GM12878 (cell line): ENCODE data around the gene PABPC1L. TPM values are rescaled to one million over a fixed set of nuclear protein-coding genes. Genes with fewer than 3 reads are reported as not detected.

Experiments
- ATAC-seq: fragments of 200-7000 bp; cut with Tn5 transposase; 3 replicates; pipeline ENCODE4 v1.9.1; 2020; ENCODE audit warnings: mild to moderate bottlenecking, moderate library complexity
- BruUV-seq: library from RNA; stranded (reverse); fragments of 400-500 nt; replicated peaks from 2 replicates; lab custom pipeline; 2021; lab: Mats Ljungman, UMichigan
- CTCF ChIA-PET: fragments of 300-600 bp; sonication (Branson Sonifier 250); formaldehyde crosslinking; extraction: SDS; loops from one replicate; lab custom pipeline; 2021; ENCODE audit warnings: inconsistent platforms; lab: Yijun Ruan, JAX
- POLR2A ChIA-PET: fragments of 350-600 bp; formaldehyde crosslinking; extraction: SDS; loops from one replicate; lab custom pipeline; 2021; ENCODE audit warnings: inconsistent platforms; lab: Charles Lee
- RAD21 ChIA-PET: fragments of 300-600 bp; sonication (Branson Sonifier 250); formaldehyde crosslinking; loops from one replicate; lab custom pipeline; 2023; ENCODE audit warnings: antibody characterized with exemption; ENCODE audit not compliant: unreplicated experiment; lab: Charles Lee
- SMC1A ChIA-PET: fragments of 300-600 bp; sonication (Branson Sonifier 250); formaldehyde crosslinking; loops from one replicate; lab custom pipeline; 2023; ENCODE audit not compliant: unreplicated experiment, uncharacterized antibody; lab: Charles Lee
- DNase-seq: peaks from one replicate; pipeline ENCODE4 v3.0.0-alpha.2; 2011; ENCODE audit warnings: low read depth, low spot score
- FAIRE-seq: peaks from 3 replicates; lab custom pipeline; 2011; peaks lifted over from hg19 to GRCh38; lab: Jason Lieb, UNC
- H2AFZ ChIP-seq: 2 replicates; pipeline ENCODE4 v1.6.0; 2011; ENCODE audit warnings: low read depth, low read length, control low read depth; ENCODE audit not compliant: control insufficient read depth
- H3K27ac ChIP-seq: 2 replicates; pipeline ENCODE4 v1.5.1; 2011; ENCODE audit warnings: control low read depth; ENCODE audit not compliant: control insufficient read depth, insufficient read depth
- H3K27me3 ChIP-seq, 2 experiments: replicated peaks in 1 of 2; 2 replicates each; pipeline versions ENCODE4 v1.6.0 to v1.6.1; 2011; ENCODE audit warnings: low read length in 1 of 2; ENCODE audit not compliant: control insufficient read depth in 2 of 2, insufficient read depth in 2 of 2
- H3K36me3 ChIP-seq, 2 experiments: 2 replicates each; pipeline ENCODE4 v1.5.1; 2011; ENCODE audit warnings: low read length in 1 of 2; ENCODE audit not compliant: control insufficient read depth in 2 of 2, insufficient read depth in 2 of 2
- H3K4me1 ChIP-seq: 2 replicates; pipeline ENCODE4 v1.6.1; 2011; ENCODE audit warnings: mild to moderate bottlenecking, low read length, moderate library complexity, mixed read lengths; ENCODE audit not compliant: control insufficient read depth, insufficient read depth
- H3K4me2 ChIP-seq: 2 replicates; pipeline ENCODE4 v1.6.0; 2011; ENCODE audit warnings: control low read depth; ENCODE audit not compliant: control insufficient read depth, insufficient read depth
- H3K4me3 ChIP-seq: fragments of 200-600 bp; sonication (generic); 2 replicates; pipeline ENCODE4 v1.5.1; 2016
- H3K79me2 ChIP-seq: 2 replicates; pipeline ENCODE4 v1.6.0; 2011; ENCODE audit warnings: low read length; ENCODE audit not compliant: control insufficient read depth, insufficient read depth
- H3K9ac ChIP-seq: 2 replicates; pipeline ENCODE4 v1.8.0; 2011; ENCODE audit warnings: low read length, control low read depth, mixed read lengths; ENCODE audit not compliant: control insufficient read depth, insufficient read depth
- H3K9me3 ChIP-seq: replicated peaks from 3 replicates; pipeline ENCODE4 v1.5.1; 2011; ENCODE audit warnings: mild to moderate bottlenecking, low read length; ENCODE audit not compliant: control insufficient read depth, insufficient read depth
- H4K20me1 ChIP-seq: 2 replicates; pipeline ENCODE4 v1.6.0; 2011; ENCODE audit not compliant: control insufficient read depth, insufficient read depth
- IKZF2 ChIP-seq, 2 experiments: fragments of 450-650 bp; IDR thresholded peaks; 2 replicates each; pipeline ENCODE4 v1.6.1; 2017; ENCODE audit warnings: mild to moderate bottlenecking in 2 of 2, moderate library complexity in 2 of 2
- NRF1 ChIP-seq: conservative IDR thresholded peaks from 2 replicates; pipeline ENCODE4 v1.6.1; 2011; ENCODE audit warnings: mild to moderate bottlenecking, low read depth, low read length, improper control_type of control experiment
- POLR2A ChIP-seq: IDR thresholded peaks from 2 replicates; pipeline ENCODE4 v1.6.1; 2011; ENCODE audit warnings: low read depth, mild to moderate bottlenecking, low read length
- RUNX3 ChIP-seq: IDR thresholded peaks from 2 replicates; pipeline ENCODE4 v1.6.1; 2012; ENCODE audit warnings: low read length, inconsistent platforms
- SIN3A ChIP-seq: IDR thresholded peaks from 2 replicates; pipeline ENCODE4 v1.6.1; 2012; ENCODE audit warnings: low read depth, low read length, improper control_type of control experiment
- WGBS: methylation state at CpG from one replicate; pipeline ENCODE4 v1.1.6; 2016; ENCODE audit warnings: low lambda C conversion rate; ENCODE audit not compliant: insufficient replicate concordance, insufficient coverage; ENCODE audit errors: missing lambda C conversion rate; 5-methylcytosine and 5-hydroxymethylcytosine counted together
- in situ Hi-C: fragments of 300-500 bp; cut with MboI; formaldehyde crosslinking; loops from 9 replicates; pipeline ENCODE4 v1.14.3; 2018; ENCODE audit warnings: mixed read lengths
- intact Hi-C: fragments of 100-400 bp; cut with micrococcal nuclease; formaldehyde crosslinking; loops from one replicate; pipeline ENCODE4 v1.14.2; 2022; ENCODE audit not compliant: unreplicated experiment
- polyA plus RNA-seq, 11 experiments: library from polyadenylated mRNA; depleted of rRNA in 4 of 11; unstranded in 6 of 11; stranded (reverse) in 5 of 11; fragments of >200 nt; fragmentation: Nextera tagmentation in 4 of 11; fragmentation: Illumina TruSeq in 1 of 11; extraction: Ambion mirVana in 4 of 11; extraction: Trizol in 1 of 11; gene quantifications; 1 replicate in 1 of 11; 2 replicates in 10 of 11; pipeline versions ENCODE4 v1.2.1 to v1.2.3, GENCODE V29; 2011 to 2016; ENCODE audit warnings: inconsistent platforms in 2 of 11, missing spikeins in 2 of 11, low read depth in 1 of 11
- total RNA-seq, 4 experiments: library from RNA; depleted of rRNA in 3 of 4; stranded (reverse); fragments of >200 nt in 3 of 4; fragmentation: Illumina TruSeq in 1 of 4; extraction: Trizol in 1 of 4; gene quantifications; 2 replicates each; pipeline versions ENCODE4 v1.2.1 to v1.2.3, GENCODE V29; 2013 to 2021
- TF ChIP-seq, protein P1 (sequence below): IDR thresholded peaks from 2 replicates; pipeline ENCODE4 v1.6.1; 2012; ENCODE audit warnings: low read length, inconsistent platforms
- TF ChIP-seq, protein P2 (sequence below): fragments of 450-650 bp; IDR thresholded peaks from 2 replicates; pipeline ENCODE4 v1.6.1; 2018; ENCODE audit warnings: mild to moderate bottlenecking, low read depth, moderate library complexity; ENCODE audit not compliant: partially characterized antibody

Gene PABPC1L
- total and polyA plus RNA-seq, 10 of the 15 experiments (the other 5 are each of a cell fraction or from before 2014, with no cell fraction given), result 6.1 to 66.8 (median 11.9) TPM

DNA sequence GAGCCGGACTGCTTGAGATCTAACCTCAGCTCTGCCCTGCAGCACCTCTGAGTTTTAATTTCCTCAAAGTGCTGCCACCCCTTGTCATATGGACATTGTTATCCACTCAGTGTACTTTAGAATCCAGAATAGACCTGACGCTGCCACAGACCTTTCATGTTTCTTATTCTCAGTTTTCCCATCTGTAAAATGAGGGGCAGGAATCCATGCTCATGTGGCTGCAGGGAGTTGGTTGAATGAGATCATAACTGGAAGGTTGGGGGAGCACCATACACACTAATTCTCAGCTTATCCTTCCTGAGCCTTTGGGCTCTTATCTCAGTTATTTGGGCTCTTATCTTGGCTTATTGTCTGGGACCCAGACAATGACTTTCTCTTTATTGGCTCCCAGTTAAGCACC lies 2.3 kb downstream of the PABPC1L start (continued):
- TF ChIP-seq, protein P1, sequence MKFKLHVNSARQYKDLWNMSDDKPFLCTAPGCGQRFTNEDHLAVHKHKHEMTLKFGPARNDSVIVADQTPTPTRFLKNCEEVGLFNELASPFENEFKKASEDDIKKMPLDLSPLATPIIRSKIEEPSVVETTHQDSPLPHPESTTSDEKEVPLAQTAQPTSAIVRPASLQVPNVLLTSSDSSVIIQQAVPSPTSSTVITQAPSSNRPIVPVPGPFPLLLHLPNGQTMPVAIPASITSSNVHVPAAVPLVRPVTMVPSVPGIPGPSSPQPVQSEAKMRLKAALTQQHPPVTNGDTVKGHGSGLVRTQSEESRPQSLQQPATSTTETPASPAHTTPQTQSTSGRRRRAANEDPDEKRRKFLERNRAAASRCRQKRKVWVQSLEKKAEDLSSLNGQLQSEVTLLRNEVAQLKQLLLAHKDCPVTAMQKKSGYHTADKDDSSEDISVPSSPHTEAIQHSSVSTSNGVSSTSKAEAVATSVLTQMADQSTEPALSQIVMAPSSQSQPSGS, result no peak
- TF ChIP-seq, protein P2, sequence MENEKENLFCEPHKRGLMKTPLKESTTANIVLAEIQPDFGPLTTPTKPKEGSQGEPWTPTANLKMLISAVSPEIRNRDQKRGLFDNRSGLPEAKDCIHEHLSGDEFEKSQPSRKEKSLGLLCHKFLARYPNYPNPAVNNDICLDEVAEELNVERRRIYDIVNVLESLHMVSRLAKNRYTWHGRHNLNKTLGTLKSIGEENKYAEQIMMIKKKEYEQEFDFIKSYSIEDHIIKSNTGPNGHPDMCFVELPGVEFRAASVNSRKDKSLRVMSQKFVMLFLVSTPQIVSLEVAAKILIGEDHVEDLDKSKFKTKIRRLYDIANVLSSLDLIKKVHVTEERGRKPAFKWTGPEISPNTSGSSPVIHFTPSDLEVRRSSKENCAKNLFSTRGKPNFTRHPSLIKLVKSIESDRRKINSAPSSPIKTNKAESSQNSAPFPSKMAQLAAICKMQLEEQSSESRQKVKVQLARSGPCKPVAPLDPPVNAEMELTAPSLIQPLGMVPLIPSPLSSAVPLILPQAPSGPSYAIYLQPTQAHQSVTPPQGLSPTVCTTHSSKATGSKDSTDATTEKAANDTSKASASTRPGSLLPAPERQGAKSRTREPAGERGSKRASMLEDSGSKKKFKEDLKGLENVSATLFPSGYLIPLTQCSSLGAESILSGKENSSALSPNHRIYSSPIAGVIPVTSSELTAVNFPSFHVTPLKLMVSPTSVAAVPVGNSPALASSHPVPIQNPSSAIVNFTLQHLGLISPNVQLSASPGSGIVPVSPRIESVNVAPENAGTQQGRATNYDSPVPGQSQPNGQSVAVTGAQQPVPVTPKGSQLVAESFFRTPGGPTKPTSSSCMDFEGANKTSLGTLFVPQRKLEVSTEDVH, result no peak
- TF ChIP-seq IKZF2 (IDR thresholded peaks at IDR 0.05) (no peak), RUNX3 (no peak), SIN3A (no peak), POLR2A (no peak)

DNA sequence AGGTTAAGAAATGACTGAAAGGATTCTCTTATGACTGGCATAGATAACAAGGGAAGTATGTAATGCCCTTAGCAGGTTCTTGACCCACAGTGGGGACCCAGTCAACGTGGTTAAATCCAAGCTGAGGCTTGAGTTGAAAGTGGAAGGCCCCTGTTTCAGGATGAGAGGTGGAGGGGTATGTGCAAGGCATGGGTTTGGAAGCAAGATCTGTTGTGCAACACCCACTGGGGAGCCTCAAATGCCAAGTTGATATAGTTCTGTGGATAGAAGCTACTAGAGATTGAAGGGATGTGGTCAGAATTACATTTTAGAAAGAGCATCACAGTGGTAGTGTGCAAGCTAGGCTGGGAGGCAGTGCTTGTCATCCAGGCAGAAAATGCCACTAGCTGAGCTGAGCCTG lies 5.1 kb downstream of the PABPC1L start:
- ATAC-seq (no peak), FAIRE-seq (no peak), DNase-seq (no peak)
- intact Hi-C loops (loop anchor here (5.0 kb wide), 1 partner anchor 182 kb away; no protein-coding TSS in a partner anchor), in situ Hi-C loops (no loop called here)
- 74% methylated on average over 1 of the region's 1 CpG for WGBS
- no peaks in the 10 kb centered on the region for H3K79me2 ChIP-seq
- BruUV-seq, result no TSS peak
- no peak overlapping the region for H3K4me3 ChIP-seq
- TF ChIP-seq NRF1, result no peak
- no peaks in the 10 kb centered on the region for H3K9me3 ChIP-seq
- H3K36me3 ChIP-seq, result peaks cover 4 to 6% of the 10 kb centered on the region in 2 experiments; a peak in 3 of 4 replicates
- no peak overlapping the region for H3K4me2 ChIP-seq
- no peak overlapping the region for H2AFZ ChIP-seq
- ChIA-PET SMC1A (interaction anchor here (1.0 kb wide), 1 partner anchor 11 kb away, joined by 3 read pairs; no protein-coding TSS in a partner anchor), CTCF (no interaction called here), RAD21 (interaction anchor here (0.7 kb wide), 1 partner anchor 153 kb away, joined by 3 read pairs; no protein-coding TSS in a partner anchor), POLR2A (no interaction called here)
- H4K20me1 ChIP-seq, result no peaks in the 10 kb centered on the region
- peaks cover 3% of the 10 kb centered on the region for H3K4me1 ChIP-seq
- no peak overlapping the region for H3K9ac ChIP-seq
- H3K27ac ChIP-seq, result no peak overlapping the region
- no peaks in the 10 kb centered on the region for H3K27me3 ChIP-seq
